GM19395 (cell line): Measurements from ENCODE around the gene RBM15B.
A peak's percentile ranks its signal among the peaks of the same experiment; 100 is the strongest.
"Not testable (repeated sequence)": the region's sequence is repeated elsewhere in the genome, so short reads cannot be mapped to it uniquely, and the experiment has no call there.

Experiments
- ATAC-seq: cut with Tn5 transposase; IDR thresholded peaks from one replicate; pipeline ENCODE4 v1.9.1; 2021; ENCODE audit warnings: mild to moderate bottlenecking, moderate library complexity; ENCODE audit not compliant: unreplicated experiment

RBM15B gene

DNA sequence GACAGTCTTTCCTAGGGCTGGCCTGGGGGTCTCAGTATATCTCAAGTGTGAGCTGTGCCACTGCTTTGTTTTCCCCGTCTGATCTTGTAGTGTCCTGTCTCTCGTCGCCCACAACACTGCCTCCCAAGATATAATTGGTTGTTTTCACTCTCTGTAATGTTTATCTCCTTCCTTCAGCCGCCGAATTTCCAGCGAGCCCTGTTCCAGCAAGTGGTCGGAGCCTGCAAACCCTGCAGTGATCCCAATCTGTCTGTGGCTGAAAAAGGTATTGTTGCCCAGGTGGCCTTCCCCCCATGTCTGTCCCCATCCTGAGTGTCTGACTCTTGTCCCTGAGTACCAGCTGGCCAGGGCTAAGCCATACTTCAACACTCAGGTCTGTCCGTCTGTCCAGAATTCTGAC lies 15.5 kb upstream of the RBM15B start:
- no peak for ATAC-seq

DNA sequence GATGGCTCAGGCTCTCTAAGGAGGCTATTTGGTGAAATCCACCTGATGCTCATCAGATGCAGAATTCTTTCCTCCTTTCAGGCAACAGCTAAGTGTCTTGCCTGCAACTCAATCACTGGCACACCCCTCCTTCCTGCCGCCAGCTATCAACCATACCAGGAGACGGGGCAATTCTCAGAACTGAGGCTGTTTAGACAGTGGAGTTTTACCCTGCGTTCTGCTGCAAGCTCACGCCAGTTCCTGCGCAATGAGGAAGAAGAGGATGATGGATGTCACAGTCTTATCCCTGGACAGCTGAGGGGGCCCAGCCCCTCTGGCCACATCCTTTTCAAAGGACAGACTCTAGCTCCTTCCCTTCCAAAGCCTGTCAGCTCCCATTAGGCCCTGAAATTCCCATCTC lies 13.0 kb upstream of the RBM15B start:
- no peak for ATAC-seq

DNA sequence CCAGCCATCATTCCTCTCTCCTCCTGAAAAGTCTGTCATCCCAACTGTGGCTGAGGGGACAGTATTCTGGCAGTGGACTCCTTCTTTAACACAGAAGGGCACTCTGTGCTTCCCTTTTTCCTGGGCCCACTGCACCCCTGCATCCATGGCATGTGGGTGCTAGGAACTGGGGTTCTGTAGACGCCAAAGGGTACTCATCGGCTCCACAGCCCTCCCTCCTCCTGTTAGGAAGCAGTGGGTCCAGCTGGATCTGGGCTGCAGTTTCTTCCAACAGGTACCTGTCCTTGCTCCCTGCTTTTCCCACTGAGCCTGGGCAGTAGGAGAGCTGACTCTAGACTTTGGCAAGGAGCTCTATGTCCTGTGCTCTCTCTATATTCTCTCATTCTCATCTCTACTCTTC lies 12.4 kb upstream of the RBM15B start:
- no peak for ATAC-seq

DNA sequence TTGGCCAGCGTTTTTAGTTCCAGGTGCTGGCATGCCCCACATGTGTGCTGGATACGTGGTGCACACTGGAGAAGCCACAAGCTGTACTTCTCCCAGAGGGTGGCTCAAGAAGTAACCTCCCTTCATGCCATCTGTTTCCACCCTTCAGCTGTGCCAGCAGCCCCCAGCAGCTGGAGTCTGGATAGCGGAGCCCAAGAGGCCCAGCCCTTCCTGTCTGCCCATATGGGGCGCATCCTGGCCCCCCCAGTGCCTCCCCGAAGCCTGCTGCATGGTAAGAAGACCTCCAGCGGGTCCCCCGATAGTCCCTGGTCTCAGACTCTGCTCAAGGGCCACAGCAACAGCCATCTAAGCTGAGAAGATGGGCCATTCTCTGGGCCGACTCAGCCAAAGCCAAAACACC lies 11.8 kb upstream of the RBM15B start:
- no peak for ATAC-seq

DNA sequence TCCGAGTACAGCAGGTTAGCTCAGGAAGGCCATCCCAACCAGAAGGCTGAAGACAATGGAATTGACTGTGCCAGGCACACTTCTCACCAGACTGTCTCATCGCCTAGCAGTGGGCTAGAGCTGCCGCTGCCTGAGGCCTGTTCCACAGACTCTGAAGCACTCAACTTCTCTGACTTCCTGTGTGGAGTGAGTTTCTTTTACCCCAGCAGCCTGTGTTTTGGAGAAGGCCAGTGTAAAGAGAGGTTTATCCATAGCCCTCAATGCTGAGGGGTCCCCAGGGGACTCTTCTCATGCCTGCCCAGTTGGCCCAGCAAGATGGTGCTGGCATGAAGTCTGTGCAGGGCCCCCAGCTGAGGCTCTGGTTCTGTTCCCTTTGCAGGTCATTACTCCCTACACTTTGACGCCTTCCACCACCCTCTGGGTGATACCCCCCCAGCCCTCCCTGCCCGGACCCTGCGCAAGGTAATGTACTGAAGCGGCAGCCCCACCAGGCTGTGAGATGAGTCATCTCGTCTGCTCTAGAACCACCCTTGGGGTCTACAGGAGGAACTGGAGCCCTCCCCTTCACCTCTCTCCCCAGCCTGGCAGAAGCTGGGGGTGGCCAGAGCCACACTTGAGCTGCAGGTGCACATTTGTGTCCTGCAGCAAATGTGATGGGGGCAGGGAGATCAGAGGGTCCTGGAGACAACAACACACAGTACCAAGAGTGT lies 11.2 kb upstream of the RBM15B start:
- ATAC-seq = no peak

DNA sequence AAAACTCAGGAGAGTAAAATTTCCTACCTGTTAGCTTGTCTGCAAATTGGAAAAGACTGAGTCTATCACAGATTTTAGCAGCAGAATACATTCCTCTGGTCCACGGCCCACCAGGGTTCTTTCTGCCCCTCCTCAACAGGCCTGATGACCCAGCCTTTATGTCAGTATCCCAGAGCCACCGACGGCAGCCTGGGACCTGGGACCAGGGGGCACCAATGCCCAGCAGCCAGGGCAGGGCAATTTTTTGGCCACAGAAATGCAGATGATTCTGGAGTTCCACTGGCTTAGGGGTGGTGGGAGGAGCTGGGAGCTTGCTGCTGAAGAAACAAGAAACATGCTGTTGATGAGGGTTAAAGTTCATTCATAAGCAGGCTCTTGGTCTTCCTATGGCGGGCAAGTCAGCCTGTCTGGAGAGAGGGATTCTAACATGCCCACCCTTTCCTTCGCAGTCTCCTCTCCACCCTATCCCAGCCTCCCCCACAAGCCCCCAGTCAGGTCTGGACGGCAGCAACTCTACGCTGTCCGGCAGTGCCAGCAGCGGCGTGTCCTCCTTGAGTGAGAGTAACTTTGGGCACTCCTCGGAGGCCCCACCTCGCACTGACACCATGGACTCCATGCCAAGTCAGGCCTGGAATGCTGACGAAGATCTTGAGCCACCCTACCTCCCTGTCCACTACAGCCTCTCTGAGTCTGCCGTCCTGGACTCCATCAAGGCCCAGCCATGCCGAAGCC lies 10.3 kb upstream of the RBM15B start:
- no peak for ATAC-seq

DNA sequence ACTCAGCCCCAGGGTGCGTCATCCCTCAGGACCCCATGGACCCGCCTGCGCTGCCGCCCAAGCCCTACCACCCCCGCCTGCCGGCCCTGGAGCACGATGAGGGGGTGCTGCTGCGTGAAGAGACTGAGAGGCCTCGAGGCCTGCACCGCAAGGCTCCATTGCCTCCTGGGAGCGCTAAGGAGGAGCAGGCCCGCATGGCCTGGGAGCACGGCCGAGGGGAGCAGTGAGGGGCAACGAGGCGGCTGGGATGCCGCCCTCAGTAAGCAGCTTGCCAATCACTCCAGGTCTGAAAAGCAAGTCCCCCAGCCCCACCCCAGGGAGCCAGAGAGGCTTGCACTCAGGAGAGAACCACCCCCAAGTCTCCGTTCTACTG lies 9.8 kb upstream of the RBM15B start:
- no peak for ATAC-seq

DNA sequence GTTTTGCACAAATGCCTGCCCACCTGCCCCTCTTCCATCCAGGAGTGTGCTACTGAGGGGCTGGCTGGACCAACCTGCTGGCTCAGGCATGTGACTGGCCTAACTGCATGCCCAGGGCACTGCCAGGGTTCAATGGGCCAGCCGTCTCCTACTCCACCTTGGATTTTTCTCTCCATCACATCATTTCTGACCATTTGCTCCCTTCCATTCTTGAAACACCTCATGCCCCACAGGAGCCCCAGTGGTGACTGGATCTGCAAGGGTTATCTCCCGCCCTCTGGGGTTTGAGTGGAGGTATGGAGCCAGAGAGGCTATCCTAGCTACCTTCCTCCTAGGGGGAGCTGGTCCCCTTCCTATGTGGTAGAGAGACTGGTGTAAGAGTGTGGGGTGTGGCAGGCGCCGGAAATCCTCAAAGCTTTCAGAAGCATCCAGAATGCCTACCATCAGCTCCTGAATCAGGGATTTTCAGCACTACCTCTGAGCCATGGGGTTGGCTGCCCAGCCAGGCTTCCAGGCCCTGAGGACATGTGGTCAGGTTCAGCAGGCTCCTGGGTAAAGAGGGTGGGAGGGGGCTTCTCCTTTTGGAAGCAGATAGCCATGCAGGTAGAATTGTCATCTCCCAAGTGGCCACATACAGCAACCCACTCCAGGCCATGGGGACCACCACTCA lies 8.9 kb upstream of the RBM15B start:
- ATAC-seq = no peak

DNA sequence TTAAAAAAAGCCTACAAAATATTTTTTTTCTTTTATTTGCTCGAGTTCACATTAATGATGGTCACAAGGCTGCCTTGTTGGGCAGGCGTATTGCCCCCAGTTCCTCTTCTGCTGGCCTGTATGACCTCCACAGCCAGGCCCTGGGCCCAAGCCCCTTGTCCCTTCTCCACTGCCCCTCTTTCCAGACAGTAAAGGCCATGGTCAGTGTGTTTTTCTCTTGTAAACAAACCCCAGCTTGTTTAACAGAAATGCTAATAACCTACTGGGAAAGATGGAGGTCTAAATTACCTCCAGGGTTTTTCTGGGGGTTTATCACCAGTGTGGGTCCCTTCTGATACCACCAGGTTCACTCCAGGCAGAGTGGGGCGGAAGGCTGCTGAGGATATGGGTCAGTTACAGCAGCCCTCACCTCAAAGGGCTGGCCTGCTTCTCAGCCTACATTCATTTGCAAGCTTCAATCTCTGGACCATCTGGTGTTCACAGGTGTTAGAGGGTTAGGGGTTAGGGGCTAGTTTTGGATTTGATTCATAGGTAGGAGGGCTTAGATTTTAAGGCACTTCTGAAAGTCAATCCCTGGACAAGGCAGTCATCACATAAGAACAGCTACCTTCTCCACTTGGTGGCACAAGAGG lies 8.0 kb upstream of the RBM15B start:
- ATAC-seq = no peak

DNA sequence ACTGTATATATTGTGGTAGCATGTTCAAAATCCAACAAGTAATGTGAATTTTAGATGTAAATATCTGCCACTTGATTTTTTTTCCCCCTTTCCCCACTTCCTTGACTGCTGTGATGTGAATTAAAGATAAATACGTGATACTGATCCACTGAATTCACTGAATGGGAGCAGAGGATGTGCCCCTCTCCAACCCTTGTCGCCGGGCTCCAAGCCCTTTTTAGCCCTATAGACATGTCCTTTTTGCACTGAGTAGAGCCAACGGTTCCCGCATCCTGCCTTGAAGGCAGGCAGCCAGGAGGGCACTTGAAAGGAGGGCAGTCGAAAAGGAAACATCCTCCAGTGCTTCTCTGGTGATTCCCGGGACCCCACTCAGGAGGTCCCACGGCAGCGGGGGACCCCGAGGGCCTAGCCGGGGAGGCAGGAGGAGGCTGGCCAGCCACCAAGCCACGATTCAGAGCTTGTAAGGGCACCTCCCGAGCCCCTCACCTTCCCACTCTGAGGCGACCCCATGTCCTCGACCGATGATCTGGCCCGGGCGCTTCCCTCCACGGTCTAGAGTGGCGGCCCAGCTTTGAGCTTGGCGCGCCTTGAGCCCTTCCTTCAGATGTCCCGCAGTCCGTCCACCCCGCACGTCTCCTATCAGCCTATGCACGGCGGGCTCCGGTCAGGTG lies 6.9 kb upstream of the RBM15B start:
- ATAC-seq = peak; percentile 25

DNA sequence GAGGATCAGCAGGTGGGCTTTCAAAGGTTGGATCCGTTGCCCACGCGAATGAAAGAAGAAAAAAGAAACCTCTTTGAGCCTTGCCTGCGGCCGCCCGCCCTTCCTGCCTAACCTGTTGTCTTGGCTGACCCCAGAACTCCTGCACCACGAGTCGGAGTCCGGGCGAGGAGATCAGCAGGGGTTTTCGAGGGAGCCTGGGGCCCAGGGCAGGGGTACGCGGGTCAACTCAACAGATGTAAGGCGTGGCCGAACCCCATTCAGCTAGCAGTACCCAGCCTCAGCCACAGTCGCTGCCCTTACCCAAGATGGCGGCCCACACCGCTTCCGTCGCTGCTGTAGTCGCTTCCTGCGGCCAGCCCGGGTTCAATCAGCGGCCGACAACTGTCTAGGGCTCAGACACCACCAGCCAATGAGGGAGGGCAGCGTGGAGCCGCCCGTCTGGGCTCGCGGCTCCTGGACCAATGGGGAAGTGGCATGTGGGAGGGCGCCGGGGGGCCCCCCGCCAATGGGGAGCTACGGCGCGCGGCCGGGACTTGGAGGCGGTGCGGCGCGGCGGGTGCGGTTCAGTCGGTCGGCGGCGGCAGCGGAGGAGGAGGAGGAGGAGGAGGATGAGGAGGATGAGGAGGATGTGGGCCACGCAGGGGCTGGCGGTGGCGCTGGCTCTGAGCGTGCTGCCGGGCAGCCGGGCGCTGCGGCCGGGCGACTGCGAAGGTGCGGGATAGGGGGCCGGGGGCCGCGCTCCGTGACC lies 6.2 kb upstream of the RBM15B start, which contains the start of gene MANF:
Gene MANF, plus strand, starts transcription at position 566 of the 748 bp plus-strand sequence. Its CDS starts 52 bp downstream, at position 618.
- peak; percentile 92 for ATAC-seq

DNA sequence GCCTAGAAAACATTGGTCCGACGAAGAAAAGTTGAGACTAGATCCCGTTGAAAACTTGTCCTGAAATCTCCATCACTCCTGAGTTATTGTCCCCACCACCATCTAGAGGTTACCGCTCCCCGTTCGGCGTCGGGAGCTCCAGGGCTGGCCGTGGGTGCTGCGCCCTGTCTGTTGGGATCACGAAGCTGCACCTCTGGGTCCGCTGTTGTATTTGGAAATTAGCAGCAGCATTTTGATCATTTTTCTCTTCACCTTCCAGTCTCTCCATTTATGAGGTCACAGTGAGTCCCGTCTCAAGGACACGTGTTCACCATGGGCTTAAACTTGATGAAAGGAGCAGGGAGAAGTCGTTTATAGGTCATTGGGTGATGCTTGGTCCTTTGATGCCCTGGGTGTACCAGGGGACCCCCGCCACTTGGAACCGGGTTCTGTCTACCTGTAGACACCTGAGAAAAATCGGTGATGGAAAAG lies 5.4 kb upstream of the RBM15B start:
- ATAC-seq = no peak

DNA sequence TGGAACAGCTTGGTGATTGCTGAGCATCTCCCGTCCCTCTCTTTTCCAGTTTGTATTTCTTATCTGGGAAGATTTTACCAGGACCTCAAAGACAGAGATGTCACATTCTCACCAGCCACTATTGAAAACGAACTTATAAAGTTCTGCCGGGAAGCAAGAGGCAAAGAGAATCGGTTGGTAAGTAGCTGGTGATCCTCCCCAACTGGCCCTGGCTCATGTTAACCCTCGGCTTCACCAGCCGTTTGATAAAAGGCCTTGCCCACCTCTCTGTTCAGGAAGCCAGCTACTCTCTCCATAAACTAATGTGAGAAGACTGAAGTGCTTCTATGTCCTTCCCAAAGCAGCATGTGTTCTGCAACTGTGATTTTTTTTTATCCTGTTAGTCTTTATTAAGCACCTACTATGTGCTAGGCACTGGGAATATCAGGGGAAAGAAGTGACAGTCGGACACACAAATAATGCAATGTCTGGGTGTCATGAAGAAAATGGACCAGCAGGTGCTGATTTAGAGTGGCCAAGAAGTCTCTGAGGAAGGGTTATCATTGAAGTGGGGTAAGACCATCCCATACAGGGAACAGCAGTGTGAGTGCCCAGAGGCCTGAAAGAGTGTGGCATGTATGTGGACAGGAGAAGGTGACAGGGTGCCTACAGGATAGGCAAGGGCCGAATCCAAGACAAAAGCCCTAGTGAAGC lies 4.8 kb upstream of the RBM15B start:
- ATAC-seq = no peak

DNA sequence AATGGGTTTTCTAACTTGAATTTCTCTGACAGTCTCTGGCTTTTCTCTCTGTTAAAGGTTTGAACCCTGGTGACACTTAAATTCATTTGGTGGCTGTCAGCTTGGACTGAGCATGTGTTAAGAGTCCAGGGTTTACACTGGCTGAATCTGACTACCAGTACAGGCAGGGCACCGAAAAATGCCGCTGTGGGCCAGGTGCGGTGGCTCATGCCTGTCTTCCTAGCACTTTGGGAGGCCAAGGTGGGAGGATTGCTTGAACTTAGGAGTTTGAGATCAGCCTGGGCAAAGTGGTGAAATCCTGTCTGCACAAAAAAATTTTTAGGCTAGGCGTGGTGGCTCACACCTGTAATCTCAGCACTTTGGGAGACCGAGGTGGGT lies 4.2 kb upstream of the RBM15B start:
- ATAC-seq = no peak

DNA sequence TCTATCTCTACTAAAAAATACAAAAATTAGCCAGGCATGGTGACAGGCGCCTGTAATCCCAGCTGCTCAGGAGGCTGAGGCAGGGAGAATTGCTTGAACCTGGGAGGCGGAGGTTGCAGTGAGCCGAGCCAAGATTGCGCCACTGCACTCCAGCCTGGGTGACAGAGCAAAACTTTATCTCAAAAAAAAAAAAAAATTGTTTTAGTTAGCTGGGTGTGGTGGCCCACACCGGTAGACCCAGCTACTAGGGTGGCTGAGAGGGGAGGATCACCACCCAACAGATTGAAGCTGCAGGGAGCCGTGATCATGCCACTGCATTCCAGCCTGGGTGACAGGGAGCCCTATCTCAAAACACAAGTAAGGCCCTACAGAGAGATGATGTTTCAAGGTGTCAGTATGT lies 3.8 kb upstream of the RBM15B start:
- ATAC-seq = not testable (repeated sequence)

DNA sequence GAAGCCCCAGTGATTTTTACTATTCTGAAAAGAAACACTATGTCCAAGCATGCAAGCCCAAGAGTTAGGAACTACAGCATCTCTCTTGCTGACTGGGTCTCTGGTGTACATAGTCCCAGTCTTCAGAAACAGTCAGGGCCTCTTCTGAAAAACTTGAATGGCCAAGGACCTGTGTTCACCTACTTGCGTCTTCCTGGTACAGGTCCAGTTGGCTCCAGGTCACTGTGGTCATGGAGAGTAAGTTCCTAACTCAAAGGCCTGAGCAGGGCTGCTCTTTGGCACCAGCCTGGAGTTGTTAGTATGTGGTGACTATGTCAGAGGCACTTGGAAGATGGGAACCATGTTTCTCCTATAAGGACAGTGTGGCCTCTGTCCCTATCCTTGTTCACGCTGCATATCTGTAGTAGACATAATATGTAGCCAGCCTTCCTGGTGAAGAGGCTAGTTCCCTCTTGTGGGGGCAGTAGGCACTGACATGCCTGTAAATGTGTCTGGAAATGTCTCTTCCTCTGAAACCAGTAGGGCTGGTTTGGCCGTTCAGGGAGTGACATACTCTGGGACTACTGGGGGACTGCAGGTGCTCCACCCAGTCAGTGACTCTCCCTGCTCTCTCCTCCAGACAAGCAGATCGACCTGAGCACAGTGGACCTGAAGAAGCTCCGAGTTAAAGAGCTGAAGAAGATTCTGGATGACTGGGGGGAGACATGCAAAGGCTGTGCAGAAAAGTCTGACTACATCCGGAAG lies 2.6 kb upstream of the RBM15B start:
- ATAC-seq = no peak

DNA sequence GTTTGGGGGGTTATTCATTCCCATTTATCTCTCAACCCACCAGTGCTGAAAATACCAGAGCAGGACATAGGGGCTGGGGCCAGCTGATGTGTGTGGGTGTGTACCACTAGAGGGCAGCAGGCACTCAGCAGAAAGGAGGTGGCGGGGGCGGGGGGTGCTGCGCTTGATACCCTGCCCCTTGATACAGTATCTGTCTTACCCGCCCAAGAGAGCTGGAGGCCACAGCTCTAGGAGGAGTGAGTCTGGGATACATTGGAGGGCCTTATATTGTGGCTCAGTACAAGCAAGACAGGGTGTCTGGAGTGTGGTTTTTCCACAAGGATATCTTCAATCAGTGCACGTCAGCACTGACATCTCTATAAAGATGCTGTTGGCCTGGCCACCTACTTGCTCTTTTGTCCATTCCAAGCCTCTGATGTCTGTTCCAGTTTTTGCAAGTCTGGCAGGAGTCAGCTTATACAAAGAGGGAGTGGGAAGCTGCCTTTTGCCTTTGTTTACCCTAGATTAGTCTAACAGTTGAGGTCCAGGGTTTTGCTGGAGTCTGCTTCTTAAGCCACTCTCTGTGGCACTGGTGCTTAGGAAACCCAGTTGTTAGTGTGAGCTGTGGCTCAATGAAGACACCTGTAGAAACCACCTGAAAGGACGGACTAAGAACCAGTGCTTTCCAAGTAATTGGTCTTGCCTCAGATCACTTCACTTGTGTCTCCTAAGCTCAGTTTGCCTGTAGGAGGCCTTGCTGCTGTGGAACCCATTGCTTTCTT lies 1.5 kb upstream of the RBM15B start:
- no peak for ATAC-seq
